Trophoblast cell (in vitro differentiated cells and primary cell): ENCODE measurements around the gene CETP.
A peak's percentile ranks its signal among the peaks of the same experiment; 100 is the strongest.
"Not testable (repeated sequence)": the region's sequence is repeated elsewhere in the genome, so short reads cannot be mapped to it uniquely, and the experiment has no call there.

Experiments used
- DNase-seq, 2 donors: peaks; one replicate each; pipeline ENCODE4 v3.0.0-alpha.2; 2016
- H2AFZ ChIP-seq: 2 replicates; pipeline ENCODE4 v1.6.1; 2013; ENCODE audit warnings: low read length, moderate library complexity, mild to moderate bottlenecking; ENCODE audit not compliant: insufficient read depth, poor library complexity
- H2AK5ac ChIP-seq: 2 replicates; pipeline ENCODE4 v1.6.1; 2013; ENCODE audit warnings: mild to moderate bottlenecking, low read length
- H2BK120ac ChIP-seq: 2 replicates; pipeline ENCODE4 v1.6.1; 2013; ENCODE audit warnings: low read length, mild to moderate bottlenecking, moderate library complexity; ENCODE audit not compliant: insufficient read depth, poor library complexity
- H2BK12ac ChIP-seq: 2 replicates; pipeline ENCODE4 v1.6.1; 2013; ENCODE audit warnings: mild to moderate bottlenecking, low read length, moderate library complexity
- H2BK5ac ChIP-seq: 2 replicates; pipeline ENCODE4 v1.6.1; 2013; ENCODE audit warnings: low read length, low read depth, moderate library complexity, mild to moderate bottlenecking; ENCODE audit not compliant: poor library complexity
- H3K14ac ChIP-seq: 2 replicates; pipeline ENCODE4 v1.6.1; 2013; ENCODE audit warnings: mild to moderate bottlenecking, low read length
- H3K18ac ChIP-seq: 2 replicates; pipeline ENCODE4 v1.6.1; 2013; ENCODE audit warnings: mild to moderate bottlenecking, low read length
- H3K23ac ChIP-seq: 2 replicates; pipeline ENCODE4 v1.6.1; 2013; ENCODE audit warnings: low read length
- H3K27ac ChIP-seq: 2 replicates; pipeline ENCODE4 v1.5.1; 2013; ENCODE audit warnings: low read depth, mild to moderate bottlenecking, inconsistent platforms, low read length, moderate library complexity
- H3K27me3 ChIP-seq: 2 replicates; pipeline ENCODE4 v1.6.1; 2013; ENCODE audit warnings: inconsistent platforms, mild to moderate bottlenecking, low read length, moderate library complexity; ENCODE audit not compliant: insufficient read depth
- H3K36me3 ChIP-seq, 2 experiments: 1 replicate in 1 of 2; 2 replicates in 1 of 2; pipeline ENCODE4 v1.6.1; 2013; ENCODE audit warnings: low read length in 2 of 2, mild to moderate bottlenecking in 2 of 2, moderate library complexity in 1 of 2; ENCODE audit not compliant: insufficient read depth in 2 of 2, control insufficient read depth in 1 of 2
- H3K4ac ChIP-seq: 2 replicates; pipeline ENCODE4 v1.6.1; 2013; ENCODE audit warnings: low read depth, mild to moderate bottlenecking, low read length, moderate library complexity
- H3K4me1 ChIP-seq, 2 experiments: 1 replicate in 1 of 2; 2 replicates in 1 of 2; pipeline ENCODE4 v1.6.1; 2013; ENCODE audit warnings: low read length in 2 of 2, mild to moderate bottlenecking in 2 of 2, moderate library complexity in 1 of 2; ENCODE audit not compliant: insufficient read depth in 2 of 2, control insufficient read depth in 1 of 2
- H3K4me2 ChIP-seq: 2 replicates; pipeline ENCODE4 v1.6.1; 2013; ENCODE audit warnings: inconsistent platforms, mild to moderate bottlenecking, low read length, moderate library complexity
- H3K4me3 ChIP-seq: 2 replicates; pipeline ENCODE4 v1.5.1; 2013; ENCODE audit warnings: mild to moderate bottlenecking, low read depth, low read length, inconsistent platforms
- H3K79me1 ChIP-seq: one replicate; pipeline ENCODE4 v1.6.1; 2013; ENCODE audit warnings: low read length
- H3K79me2 ChIP-seq: 2 replicates; pipeline ENCODE4 v1.6.1; 2013; ENCODE audit warnings: low read length, mild to moderate bottlenecking; ENCODE audit not compliant: control insufficient read depth, insufficient read depth, poor library complexity
- H3K9ac ChIP-seq: 2 replicates; pipeline ENCODE4 v1.6.1; 2013; ENCODE audit warnings: mild to moderate bottlenecking, low read length
- H3K9me3 ChIP-seq: 2 replicates; pipeline ENCODE4 v1.6.1; 2013; ENCODE audit warnings: low read depth, mild to moderate bottlenecking, control low read depth, inconsistent platforms, low read length; ENCODE audit not compliant: insufficient read depth
- H4K12ac ChIP-seq: 2 replicates; pipeline ENCODE4 v1.6.1; 2013; ENCODE audit warnings: low read depth, mild to moderate bottlenecking, low read length, moderate library complexity
- H4K8ac ChIP-seq: 2 replicates; pipeline ENCODE4 v1.6.1; 2013; ENCODE audit warnings: low read depth, mild to moderate bottlenecking, low read length, moderate library complexity
- H4K91ac ChIP-seq: one replicate; pipeline ENCODE4 v1.6.1; 2013; ENCODE audit warnings: low read depth, mild to moderate bottlenecking, low read length, moderate library complexity
- WGBS: extraction: QIAGEN DNeasy Blood & Tissue Kit; methylation state at CpG from one replicate; pipeline ENCODE4 v1.1.7; 2013; ENCODE audit warnings: missing lambda C conversion rate; ENCODE audit not compliant: insufficient read length, insufficient coverage; ENCODE audit errors: extremely low coverage; 5-methylcytosine and 5-hydroxymethylcytosine counted together

The CETP gene

DNA sequence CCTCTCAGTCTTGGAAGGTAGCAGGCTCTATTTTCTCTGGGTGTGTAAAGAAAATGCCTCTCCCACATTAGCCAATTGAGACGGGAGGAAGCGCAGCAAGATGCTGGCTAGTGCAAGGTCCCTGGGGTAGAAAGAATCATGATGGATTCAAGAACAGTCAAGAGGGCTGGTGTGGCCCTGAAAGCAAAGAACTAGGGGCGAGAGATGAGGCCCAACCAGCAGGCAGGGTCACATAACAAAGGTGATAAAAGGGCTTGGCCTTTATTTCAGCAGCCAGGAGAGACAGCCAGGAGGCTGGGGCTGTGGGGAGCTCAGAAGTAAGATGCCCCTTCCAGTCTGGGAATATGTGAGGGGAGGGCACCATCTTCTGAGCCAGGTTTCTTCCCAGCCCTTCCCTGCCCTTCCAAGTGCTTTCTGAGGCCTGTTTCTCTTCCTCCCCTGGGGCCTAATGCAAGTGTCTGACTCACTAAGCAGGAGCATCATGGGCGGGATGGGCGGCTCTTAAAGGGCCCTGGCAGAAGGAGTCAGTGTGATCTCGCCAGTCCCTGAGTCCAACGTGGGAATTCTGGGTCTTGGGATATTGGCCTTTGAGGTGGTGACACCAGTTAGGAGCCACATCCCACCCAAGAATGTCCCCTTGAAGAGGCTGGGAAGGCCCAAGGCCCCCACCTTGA lies 23.7 kb downstream of the CETP start:
- no peaks in the 10 kb centered on the region for H3K79me2 ChIP-seq
- no peaks in the 10 kb centered on the region for H3K79me1 ChIP-seq
- H2BK12ac ChIP-seq: no peak overlapping the region
- H2AFZ ChIP-seq: no peak overlapping the region
- H3K36me3 ChIP-seq: no peaks in the 10 kb centered on the region
- WGBS: no CpG with 5 or more reads among the region's 7 CpGs
- H3K9me3 ChIP-seq: peaks cover 3% of the 10 kb centered on the region
- H4K91ac ChIP-seq: no peak overlapping the region
- H3K4ac ChIP-seq: no peak overlapping the region
- no peak overlapping the region for H3K27ac ChIP-seq
- peak; percentile 52 to 60 for DNase-seq
- H3K18ac ChIP-seq: no peak overlapping the region
- H4K8ac ChIP-seq: no peak overlapping the region
- H2BK120ac ChIP-seq: no peak overlapping the region
- H3K4me1 ChIP-seq: peaks cover 2 to 6% of the 10 kb centered on the region in 2 experiments
- H2BK5ac ChIP-seq: no peak overlapping the region
- no peak overlapping the region for H2AK5ac ChIP-seq
- H3K27me3 ChIP-seq: peaks cover 24% of the 10 kb centered on the region
- H3K4me3 ChIP-seq: no peak overlapping the region
- no peak overlapping the region for H3K4me2 ChIP-seq
- no peak overlapping the region for H3K14ac ChIP-seq
- no peak overlapping the region for H4K12ac ChIP-seq
- no peak overlapping the region for H3K9ac ChIP-seq
- no peak overlapping the region for H3K23ac ChIP-seq

DNA sequence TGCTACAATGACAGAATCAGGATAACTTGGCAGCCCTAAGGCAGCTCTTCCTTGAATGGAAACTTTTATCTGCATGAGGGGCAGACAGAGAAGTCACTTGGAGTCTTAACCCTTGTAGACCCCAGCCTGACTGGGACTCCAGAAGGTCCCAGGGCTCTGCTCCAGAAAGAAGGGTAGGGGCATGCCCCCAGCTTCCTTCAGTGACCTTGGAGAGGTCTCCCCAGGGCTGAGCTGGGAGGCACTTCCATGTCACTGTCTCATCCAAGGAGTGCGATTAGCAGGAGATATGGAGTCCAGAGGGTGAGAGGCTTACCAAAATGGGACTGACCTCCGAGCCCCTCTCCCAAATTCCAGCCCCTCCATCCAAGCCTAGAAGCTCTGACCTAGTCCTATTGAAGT lies 24.2 kb downstream of the CETP start:
- no peaks in the 10 kb centered on the region for H3K79me1 ChIP-seq
- no peak for DNase-seq
- peaks cover 29% of the 10 kb centered on the region for H3K27me3 ChIP-seq
- H2BK5ac ChIP-seq: no peak overlapping the region
- no peak overlapping the region for H4K8ac ChIP-seq
- no peak overlapping the region for H2AK5ac ChIP-seq
- no peak overlapping the region for H2AFZ ChIP-seq
- H4K12ac ChIP-seq: no peak overlapping the region
- no peak overlapping the region for H4K91ac ChIP-seq
- no peak overlapping the region for H3K4me3 ChIP-seq
- H3K4me1 ChIP-seq: peaks cover 2 to 6% of the 10 kb centered on the region in 2 experiments
- H3K9me3 ChIP-seq: peaks cover 3% of the 10 kb centered on the region
- H3K4ac ChIP-seq: no peak overlapping the region
- H3K9ac ChIP-seq: no peak overlapping the region
- WGBS: no CpG with 5 or more reads among the region's 2 CpGs
- H3K4me2 ChIP-seq: no peak overlapping the region
- no peak overlapping the region for H3K27ac ChIP-seq
- no peak overlapping the region for H3K23ac ChIP-seq
- no peaks in the 10 kb centered on the region for H3K36me3 ChIP-seq
- no peaks in the 10 kb centered on the region for H3K79me2 ChIP-seq
- H3K14ac ChIP-seq: no peak overlapping the region
- no peak overlapping the region for H3K18ac ChIP-seq
- no peak overlapping the region for H2BK12ac ChIP-seq
- no peak overlapping the region for H2BK120ac ChIP-seq

DNA sequence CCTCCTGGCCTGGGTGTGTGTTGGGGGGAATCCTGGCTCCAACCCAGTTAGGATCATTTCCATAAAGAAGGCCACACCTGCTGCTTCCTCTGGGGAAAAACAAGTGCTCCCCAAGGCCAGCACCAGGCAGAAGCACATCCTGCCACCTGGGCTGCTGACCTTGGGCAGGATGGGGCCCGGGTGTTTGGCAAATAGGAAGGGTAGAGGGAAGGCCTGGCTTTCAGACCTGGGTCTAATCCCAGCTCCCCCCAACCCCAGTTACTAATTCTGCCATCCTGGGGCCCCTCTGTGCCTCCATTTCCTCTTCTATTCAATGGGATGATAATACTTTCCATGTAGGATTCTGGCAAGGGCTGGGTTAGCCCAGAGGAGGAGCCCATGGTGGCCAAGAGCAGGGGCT lies 24.6 kb downstream of the CETP start:
- H2BK120ac ChIP-seq: no peak overlapping the region
- peaks cover 3% of the 10 kb centered on the region for H3K9me3 ChIP-seq
- no peak overlapping the region for H4K8ac ChIP-seq
- no peak overlapping the region for H2BK12ac ChIP-seq
- no peak overlapping the region for H3K9ac ChIP-seq
- H2AK5ac ChIP-seq: no peak overlapping the region
- H4K91ac ChIP-seq: no peak overlapping the region
- H3K36me3 ChIP-seq: no peaks in the 10 kb centered on the region
- no peak overlapping the region for H3K4me3 ChIP-seq
- no peak overlapping the region for H2BK5ac ChIP-seq
- H3K79me2 ChIP-seq: no peaks in the 10 kb centered on the region
- H2AFZ ChIP-seq: no peak overlapping the region
- no peak overlapping the region for H3K27ac ChIP-seq
- H3K79me1 ChIP-seq: no peaks in the 10 kb centered on the region
- no peak overlapping the region for H3K18ac ChIP-seq
- DNase-seq: no peak
- H3K27me3 ChIP-seq: peaks cover 32% of the 10 kb centered on the region
- no CpG with 5 or more reads among the region's 1 CpG for WGBS
- H3K4ac ChIP-seq: no peak overlapping the region
- H3K23ac ChIP-seq: no peak overlapping the region
- H3K4me1 ChIP-seq: peaks cover 2 to 6% of the 10 kb centered on the region in 2 experiments
- no peak overlapping the region for H3K14ac ChIP-seq
- H4K12ac ChIP-seq: no peak overlapping the region
- H3K4me2 ChIP-seq: no peak overlapping the region

DNA sequence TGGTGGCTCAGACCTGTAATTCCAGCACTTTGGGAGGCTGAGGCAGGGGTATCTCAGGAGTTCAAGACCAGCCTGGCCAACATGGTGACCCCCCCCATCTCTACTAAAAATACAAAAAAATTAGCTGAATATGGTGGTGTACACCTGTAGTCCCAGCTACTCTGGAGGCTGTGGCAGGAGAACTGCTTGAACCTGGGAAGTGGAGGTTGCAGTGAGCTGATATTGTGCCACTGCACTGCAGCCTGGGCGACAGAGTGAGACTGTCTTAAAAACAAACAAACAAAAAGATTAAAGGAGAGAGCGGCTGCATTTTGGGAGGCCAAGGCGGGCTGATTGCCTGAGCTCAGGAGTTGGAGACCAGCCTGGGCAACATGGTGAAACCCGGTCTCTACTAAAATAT lies 25.2 kb downstream of the CETP start:
- H3K9ac ChIP-seq, H3K4me3 ChIP-seq, H3K4me2 ChIP-seq, H3K4ac ChIP-seq, H3K9me3 ChIP-seq, DNase-seq, H3K36me3 ChIP-seq, H2BK5ac ChIP-seq, H3K23ac ChIP-seq, H3K79me1 ChIP-seq, H2AFZ ChIP-seq, H3K14ac ChIP-seq, H4K8ac ChIP-seq, H4K91ac ChIP-seq, H2BK120ac ChIP-seq, H3K18ac ChIP-seq, H2AK5ac ChIP-seq, H3K4me1 ChIP-seq, H3K27ac ChIP-seq, H2BK12ac ChIP-seq, H4K12ac ChIP-seq, H3K79me2 ChIP-seq: not testable (repeated sequence)
- peaks cover 32% of the 10 kb centered on the region for H3K27me3 ChIP-seq
- no CpG with 5 or more reads among the region's 4 CpGs for WGBS
